HG03060 (cell line): Measurements from ENCODE around the gene SMAD3.

Experiments
- ATAC-seq: cut with Tn5 transposase; IDR thresholded peaks from one replicate; pipeline ENCODE4 v1.9.1; 2021; ENCODE audit warnings: low read depth, moderate number of reproducible peaks; ENCODE audit not compliant: unreplicated experiment

Gene SMAD3

GRCh38 chr15:67175643-67176071 lies 110.3 kb downstream of the SMAD3 start:
- no peak for ATAC-seq

DNA sequence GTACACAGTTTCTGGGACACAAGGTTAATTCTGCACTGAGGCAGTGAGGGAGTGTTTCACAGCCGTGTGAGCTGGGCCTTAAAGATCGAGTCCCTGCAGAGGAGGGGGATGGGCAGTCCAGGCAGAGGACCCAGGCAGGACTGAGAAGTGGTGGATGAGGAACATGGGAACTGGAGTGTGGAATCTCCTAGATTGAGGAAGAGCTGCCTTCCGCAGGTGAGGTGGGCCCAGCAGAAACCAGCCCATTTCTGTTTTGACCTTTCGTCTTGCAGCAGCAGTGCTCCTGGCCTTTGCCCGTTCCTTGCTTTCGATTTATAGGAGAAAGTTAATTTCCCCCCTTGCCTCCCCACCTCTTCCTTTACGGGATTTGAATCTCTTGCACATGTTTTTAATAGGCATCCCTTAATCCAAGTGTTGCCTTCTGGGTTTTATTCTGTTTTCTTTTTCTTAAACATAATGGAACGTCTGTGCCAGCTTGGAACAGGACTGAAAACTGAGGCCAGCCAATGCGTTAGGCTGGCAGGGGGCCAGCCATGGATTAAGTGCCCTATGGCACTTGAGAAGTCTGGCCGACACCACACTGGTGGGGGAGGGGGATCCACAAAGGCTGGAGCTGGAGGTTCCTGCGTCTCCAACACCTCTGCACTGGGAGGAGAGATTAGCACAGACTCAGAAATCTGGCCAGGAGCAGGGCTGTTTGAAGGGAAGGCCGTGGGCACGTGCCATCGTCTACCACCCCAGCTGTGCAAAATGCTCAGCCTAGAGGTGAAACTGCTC lies 111.0 kb downstream of the SMAD3 start:
- ATAC-seq: no peak

GRCh38 chr15:67177752-67178151 lies 112.3 kb downstream of the SMAD3 start:
- no peak for ATAC-seq

- no peak for ATAC-seq
Observed at GRCh38 chr15:67178569-67179210, 113.3 kb downstream of the SMAD3 start.

- ATAC-seq: no peak
Observed at GRCh38 chr15:67179411-67179995, 114.1 kb downstream of the SMAD3 start.

DNA sequence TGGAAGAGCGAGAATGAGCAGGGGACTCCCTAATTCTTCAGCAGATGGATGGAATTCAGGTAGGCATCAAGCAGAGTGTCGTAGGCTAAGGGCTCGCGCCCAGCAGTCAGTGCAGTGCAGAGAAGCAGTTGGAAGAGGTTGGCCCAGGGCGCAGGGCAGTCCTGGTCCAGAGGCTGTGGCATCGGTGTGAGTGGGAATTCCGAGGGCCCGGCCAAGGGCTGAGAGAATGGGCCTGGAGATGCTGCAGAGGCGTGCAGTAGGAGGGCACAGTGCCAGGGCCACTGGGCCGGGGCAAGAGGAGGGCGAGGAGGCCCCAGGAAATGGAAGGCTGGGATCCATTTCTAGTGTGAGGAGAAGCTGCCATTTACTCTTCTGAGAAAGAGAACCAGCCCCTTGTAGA lies 114.6 kb downstream of the SMAD3 start:
- ATAC-seq: no peak

DNA sequence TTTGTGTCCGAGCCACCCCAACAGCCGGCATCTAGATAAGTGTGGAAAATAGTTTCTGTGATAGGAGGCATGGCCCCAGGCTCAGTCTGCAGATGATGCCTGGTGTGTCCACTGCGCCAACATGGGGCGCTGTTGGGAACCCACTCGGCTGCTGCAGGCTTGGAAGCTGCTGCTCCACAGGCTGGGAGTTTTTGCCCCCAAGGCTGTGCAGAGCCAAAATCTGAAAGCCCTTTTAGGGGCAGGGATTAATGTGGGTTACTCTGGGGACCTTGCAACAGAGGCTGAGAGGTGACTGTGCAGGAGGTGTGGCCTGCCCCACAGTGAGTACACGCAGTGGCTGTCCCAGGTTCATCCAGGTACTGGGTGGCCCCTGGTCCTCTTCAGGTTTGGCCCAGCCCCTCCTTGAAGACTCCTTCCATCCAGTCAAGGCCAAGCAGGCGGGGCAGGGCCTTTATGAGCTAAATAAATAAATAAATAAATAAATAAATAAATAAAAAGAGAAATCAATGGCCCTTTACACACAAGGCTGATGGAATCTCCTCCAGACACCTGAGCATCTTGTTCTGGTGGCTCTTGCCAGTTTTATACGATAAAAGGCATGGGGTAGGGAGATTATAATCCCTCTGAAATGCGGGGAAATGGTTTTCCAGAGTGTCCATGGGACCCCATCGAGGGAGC lies 115.3 kb downstream of the SMAD3 start:
- ATAC-seq: no peak

DNA sequence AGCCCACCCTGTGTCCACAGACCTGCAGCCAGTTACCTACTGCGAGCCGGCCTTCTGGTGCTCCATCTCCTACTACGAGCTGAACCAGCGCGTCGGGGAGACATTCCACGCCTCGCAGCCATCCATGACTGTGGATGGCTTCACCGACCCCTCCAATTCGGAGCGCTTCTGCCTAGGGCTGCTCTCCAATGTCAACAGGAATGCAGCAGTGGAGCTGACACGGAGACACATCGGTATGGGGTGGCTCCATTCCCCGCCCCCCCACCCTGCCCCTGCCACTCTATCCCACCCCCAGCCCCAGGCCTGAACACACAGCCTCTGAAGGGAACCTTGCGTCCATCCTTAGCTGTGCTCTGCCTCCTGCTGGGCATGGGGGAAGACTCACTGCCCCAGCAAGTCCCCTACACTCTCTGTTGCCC lies 115.8 kb downstream of the SMAD3 start:
- ATAC-seq: no peak

DNA sequence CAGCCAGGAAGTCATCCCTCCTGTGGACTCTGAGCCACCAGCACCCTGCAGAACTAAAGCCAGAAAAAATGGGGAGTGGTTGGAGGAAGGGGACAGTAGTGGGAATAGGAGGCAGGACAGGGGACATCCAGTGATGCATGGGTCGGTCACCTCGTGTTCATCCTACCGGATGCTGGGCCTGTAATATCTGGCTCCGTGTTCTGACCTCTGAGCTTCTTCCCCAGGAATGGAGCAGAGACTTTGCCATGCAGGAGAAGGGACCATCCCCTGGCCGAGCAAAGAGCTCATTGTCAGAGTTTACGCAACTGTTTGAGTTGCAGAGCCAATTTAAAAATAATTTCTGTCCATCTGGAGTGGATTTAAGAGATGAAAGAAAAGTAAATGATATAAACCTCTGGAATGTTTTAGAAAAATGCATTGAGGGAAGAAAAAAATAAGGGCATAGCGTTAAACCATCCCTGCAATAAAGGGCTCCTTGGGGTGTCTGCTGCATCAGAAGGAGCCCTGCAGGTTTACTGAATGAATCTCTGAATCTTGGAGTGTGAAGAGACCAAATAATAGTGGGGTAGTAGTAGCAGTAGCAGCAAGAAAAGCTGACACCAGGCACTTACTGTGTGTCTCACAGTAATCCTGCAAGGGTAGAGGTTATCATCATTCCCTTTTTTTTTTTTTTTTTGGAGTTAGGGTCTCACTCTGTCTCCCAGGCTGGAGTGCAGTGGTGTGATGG lies 118.2 kb downstream of the SMAD3 start:
- no peak for ATAC-seq

- no peak for ATAC-seq
Observed at GRCh38 chr15:67184208-67184925, 119.0 kb downstream of the SMAD3 start.

DNA sequence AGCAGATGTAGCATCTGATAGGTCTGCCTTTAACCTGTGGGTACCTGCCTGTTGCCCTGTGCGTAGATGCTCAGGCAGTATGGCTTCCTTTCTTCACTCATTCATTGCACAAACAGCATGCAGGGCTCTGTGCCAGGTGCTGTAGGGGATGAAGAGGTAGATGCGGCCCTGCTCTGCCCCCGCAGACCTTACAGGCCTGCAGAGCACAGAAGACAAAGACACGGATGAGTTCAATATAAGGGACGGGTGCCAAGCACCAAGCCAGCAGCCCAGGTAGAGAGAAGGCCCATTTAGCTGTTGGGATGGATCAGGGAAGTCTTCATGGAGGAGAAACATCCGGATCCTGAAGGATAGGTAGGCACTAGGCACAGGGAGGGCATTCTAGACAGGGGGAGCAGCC lies 119.6 kb downstream of the SMAD3 start:
- ATAC-seq: no peak

- ATAC-seq: no peak
Observed at GRCh38 chr15:67185621-67186225, 120.3 kb downstream of the SMAD3 start.

GRCh38 chr15:67186226-67186649 lies 120.8 kb downstream of the SMAD3 start:
- ATAC-seq: no peak

DNA sequence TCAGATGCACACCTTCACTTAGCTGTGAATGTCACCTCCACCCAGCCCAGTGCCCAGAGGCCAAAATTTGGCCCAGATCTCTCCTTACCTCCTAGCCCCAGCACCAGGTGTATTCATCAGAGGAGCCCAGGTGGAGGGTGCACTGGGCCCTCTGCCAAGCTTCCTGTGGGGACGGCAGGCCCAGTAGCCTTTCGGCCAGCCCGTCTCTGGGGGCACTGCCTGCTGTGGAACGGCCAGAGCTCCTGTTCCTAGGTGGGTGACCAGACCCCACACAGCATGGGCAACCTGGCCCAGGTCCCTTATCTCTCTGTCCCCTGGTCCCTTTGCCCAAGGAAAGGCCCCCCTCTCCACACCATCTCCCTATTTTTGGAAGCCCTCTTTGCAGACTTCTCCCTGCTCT lies 121.3 kb downstream of the SMAD3 start:
- ATAC-seq: no peak

- ATAC-seq: no peak
Observed at GRCh38 chr15:67187351-67187854, 122.0 kb downstream of the SMAD3 start.

GRCh38 chr15:67188551-67189218 lies 123.3 kb downstream of the SMAD3 start:
- no peak for ATAC-seq

- ATAC-seq: no peak
Observed at GRCh38 chr15:67189326-67190051, 124.1 kb downstream of the SMAD3 start.

- no peak for ATAC-seq
Observed at GRCh38 chr15:67190326-67190725, 124.9 kb downstream of the SMAD3 start.
